T-cell (primary cell): ENCODE results near the gene SPHKAP. TPM values are rescaled to one million over a fixed set of nuclear protein-coding genes. Genes with fewer than 3 reads are reported as not detected.

Experiments used
- ATAC-seq, 4 experiments: fragments of 200-7000 bp in 3 of 4; fragments of 150-1000 bp in 1 of 4; cut with Tn5 transposase; replicated peaks in 1 of 4; 1 replicate in 3 of 4; 2 replicates in 1 of 4; pipeline ENCODE4 v1.10.0; 2021; ENCODE audit warnings: moderate library complexity in 3 of 4, mild to moderate bottlenecking in 2 of 4, moderate number of reproducible peaks in 1 of 4
- CTCF ChIA-PET, 2 donors: fragments of 300-600 bp; sonication (Branson Sonifier 250); formaldehyde crosslinking; loops; one replicate each; lab custom pipeline; 2022; ENCODE audit warnings: antibody characterized with exemption in 2 of 2; lab: Charles Lee
- POLR2A ChIA-PET, 2 donors: fragments of 300-600 bp; sonication (Branson Sonifier 250); formaldehyde crosslinking; loops; one replicate each; lab custom pipeline; 2022; ENCODE audit warnings: antibody characterized with exemption in 2 of 2; lab: Charles Lee
- DNase-seq, 35 experiments: peaks; one replicate each; pipeline versions ENCODE4 v3.0.0 to v3.0.0-alpha.2; 2013 to 2023
- H3K27ac ChIP-seq: one replicate; pipeline ENCODE4 v1.5.1; 2013; ENCODE audit warnings: low read length
- H3K27me3 ChIP-seq, 2 experiments: replicated peaks in 1 of 2; 1 replicate in 1 of 2; 2 replicates in 1 of 2; pipeline versions ENCODE4 v1.6.1 to v1.7.0; 2013; ENCODE audit warnings: low read length in 1 of 2, mixed read lengths in 1 of 2; ENCODE audit not compliant: control insufficient read depth in 2 of 2, insufficient read depth in 2 of 2; ENCODE audit errors: extremely low read depth in 1 of 2
- H3K36me3 ChIP-seq, 2 donors: 1 replicate in 1 of 2; 2 replicates in 1 of 2; pipeline versions ENCODE4 v1.6.1 to v1.7.0; 2013; ENCODE audit warnings: low read length in 1 of 2; ENCODE audit not compliant: control insufficient read depth in 2 of 2, insufficient read depth in 1 of 2; ENCODE audit errors: extremely low read depth in 1 of 2
- H3K4me1 ChIP-seq, 2 experiments: 1 replicate in 1 of 2; 2 replicates in 1 of 2; pipeline versions ENCODE4 v1.6.1 to v1.7.0; 2013; ENCODE audit warnings: low read length in 2 of 2, mixed read lengths in 1 of 2; ENCODE audit not compliant: insufficient read depth in 2 of 2, control insufficient read depth in 1 of 2; ENCODE audit errors: extremely low read depth in 1 of 2
- H3K4me3 ChIP-seq, 2 donors: 1 replicate in 1 of 2; 2 replicates in 1 of 2; pipeline versions ENCODE4 v1.5.1 to v1.7.0; 2013; ENCODE audit warnings: mild to moderate bottlenecking in 2 of 2, low read length in 1 of 2, moderate library complexity in 1 of 2; ENCODE audit not compliant: control insufficient read depth in 1 of 2; ENCODE audit errors: extremely low read depth in 1 of 2
- H3K9me3 ChIP-seq: 2 replicates; pipeline ENCODE4 v1.7.0; 2013
- H3K27ac Mint-ChIP-seq, 2 donors: one replicate each; pipeline ENCODE4 v1.8.0; 2020 to 2021; ENCODE audit warnings: mild to moderate bottlenecking in 2 of 2, mixed read lengths in 2 of 2
- H3K27me3 Mint-ChIP-seq, 2 donors: one replicate each; pipeline ENCODE4 v1.8.0; 2021 to 2022; ENCODE audit warnings: mixed read lengths in 2 of 2
- H3K36me3 Mint-ChIP-seq: one replicate; pipeline ENCODE4 v1.8.0; 2021; ENCODE audit warnings: mixed read lengths
- H3K4me1 Mint-ChIP-seq, 3 donors: one replicate each; pipeline ENCODE4 v1.8.0; 2020 to 2022; ENCODE audit warnings: mixed read lengths in 3 of 3, mild to moderate bottlenecking in 1 of 3
- H3K4me3 Mint-ChIP-seq, 3 donors: one replicate each; pipeline ENCODE4 v1.8.0; 2020 to 2022; ENCODE audit warnings: mild to moderate bottlenecking in 3 of 3, mixed read lengths in 3 of 3, moderate library complexity in 3 of 3
- H3K9me3 Mint-ChIP-seq, 3 donors: one replicate each; pipeline ENCODE4 v1.8.0; 2020 to 2022; ENCODE audit warnings: mixed read lengths in 3 of 3
- WGBS: methylation state at CpG from one replicate; pipeline ENCODE4 v1.1.5; 2013; ENCODE audit warnings: missing lambda C conversion rate; ENCODE audit not compliant: insufficient coverage; 5-methylcytosine and 5-hydroxymethylcytosine counted together
- total RNA-seq, 35 experiments: library from RNA in 6 of 35; stranded (reverse) in 6 of 35; fragments of 120-200 nt in 1 of 35; gene quantifications; one replicate each; pipeline versions ENCODE4 v1.2.1 to v1.2.4 and lab custom pipeline; 2013 to 2026

The SPHKAP gene
- total RNA-seq, 5 donors from 2014 or later (not counting 1 experiment from before 2014, with no cell fraction given), result not detected

DNA sequence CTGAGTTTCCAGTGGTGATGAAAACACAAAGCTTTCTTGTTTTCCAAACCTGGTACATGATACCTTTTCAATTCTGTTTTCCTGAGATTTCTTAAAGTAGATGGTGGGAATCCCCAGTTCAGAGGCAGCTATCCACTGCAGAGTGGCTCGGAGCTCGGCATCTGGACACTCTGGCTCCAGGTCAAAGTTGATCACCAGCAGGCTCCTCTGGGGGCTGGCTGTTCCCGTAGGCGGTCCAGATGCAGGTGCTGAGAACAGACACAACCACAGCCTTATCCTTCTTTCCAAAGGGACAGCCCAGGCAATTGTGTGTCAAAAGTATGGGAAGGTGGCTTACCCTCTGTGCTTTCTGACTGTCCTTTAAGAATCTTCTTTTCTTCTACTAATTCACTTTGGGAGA, 190.6 kb downstream of the SPHKAP start:
- ChIA-PET POLR2A (no interaction called here), CTCF (no interaction called here)
- Histone ChIP-seq H3K27ac (no peak overlapping the region), H3K4me1 (no peaks in the 10 kb centered on the region), H3K27me3 (no peaks in the 10 kb centered on the region), H3K9me3 (no peaks in the 10 kb centered on the region), H3K36me3 (no peaks in the 10 kb centered on the region), H3K4me3 (no peak overlapping the region)
- WGBS, result 100% methylated on average over 1 of the region's 4 CpGs
- no peak for ATAC-seq
- Mint-ChIP-seq H3K9me3 (no peaks in the 10 kb centered on the region), H3K4me3 (no peak overlapping the region), H3K4me1 (no peaks in the 10 kb centered on the region), H3K36me3 (no peaks in the 10 kb centered on the region), H3K27me3 (peaks cover 0 to 2% of the 10 kb centered on the region in 2 donors), H3K27ac (no peak overlapping the region)
- DNase-seq, result no peak

DNA sequence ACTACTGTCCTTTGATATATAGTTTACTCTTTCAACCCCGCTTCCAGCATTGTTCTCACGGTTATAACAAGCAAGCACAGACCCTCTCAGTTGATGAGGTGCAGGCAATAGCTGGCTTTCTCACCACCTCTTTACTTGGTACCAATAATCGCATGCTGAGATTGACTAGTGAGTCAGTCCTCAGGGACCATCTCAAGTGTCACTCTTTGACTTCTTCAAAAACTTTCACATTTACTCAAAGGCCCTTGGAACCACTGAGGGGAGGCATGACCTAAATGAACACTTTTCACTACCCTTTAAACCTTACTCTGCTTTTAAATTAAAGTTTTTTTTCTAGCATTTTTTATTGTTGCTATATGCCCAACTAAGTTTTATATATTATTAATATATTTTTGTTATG, 208.2 kb downstream of the SPHKAP start:
- WGBS, result 73% methylated on average over 2 of the region's 3 CpGs
- CTCF ChIA-PET, result no interaction called here
- DNase-seq (no peak), ATAC-seq (no peak)
- Histone ChIP-seq H3K9me3 (no peaks in the 10 kb centered on the region), H3K27me3 (no peaks in the 10 kb centered on the region), H3K27ac (no peak overlapping the region), H3K4me1 (no peaks in the 10 kb centered on the region), H3K36me3 (no peaks in the 10 kb centered on the region), H3K4me3 (no peak overlapping the region)
- peaks cover 0 to 8% of the 10 kb centered on the region in 2 donors for H3K27me3 Mint-ChIP-seq
- no peaks in the 10 kb centered on the region for H3K36me3 Mint-ChIP-seq
- H3K9me3 Mint-ChIP-seq, result peaks cover 0 to 13% (median 2%) of the 10 kb centered on the region in 3 donors
- H3K4me3 Mint-ChIP-seq, result no peak overlapping the region
- no peaks in the 10 kb centered on the region for H3K4me1 Mint-ChIP-seq
- POLR2A ChIA-PET, result no interaction called here
- H3K27ac Mint-ChIP-seq, result no peak overlapping the region

DNA sequence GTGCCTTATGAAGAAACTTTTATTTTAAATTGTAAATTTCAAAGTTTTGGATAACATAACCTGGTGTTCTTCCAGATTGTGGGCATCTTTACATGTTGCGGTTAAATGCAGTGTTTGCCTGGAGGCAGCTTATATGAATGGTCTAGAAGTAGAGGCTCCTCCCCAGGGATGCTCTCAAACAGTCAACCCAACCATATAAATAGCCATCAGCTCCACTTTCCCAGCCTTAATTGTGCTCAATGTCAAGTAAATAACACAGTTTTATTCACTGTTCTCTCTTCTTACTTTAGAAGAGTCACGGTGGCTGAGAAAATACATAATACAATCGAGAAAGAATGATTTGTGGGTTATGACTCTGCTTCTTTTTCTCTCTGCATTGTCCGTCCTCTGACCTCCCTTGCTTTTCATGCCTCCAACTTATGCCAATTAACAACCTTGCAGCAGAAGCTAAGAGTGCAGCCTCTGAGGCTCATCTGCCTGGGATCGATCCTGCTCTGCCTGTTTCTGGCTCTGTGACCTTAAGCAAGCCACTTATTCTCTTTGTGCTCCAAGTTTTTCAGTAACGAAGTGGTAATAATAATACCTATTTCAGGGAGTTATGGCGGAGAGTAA, 209.8 kb downstream of the SPHKAP start:
- DNase-seq (no peak), ATAC-seq (no peak)
- Histone ChIP-seq H3K27ac (no peak overlapping the region), H3K9me3 (no peaks in the 10 kb centered on the region), H3K27me3 (no peaks in the 10 kb centered on the region), H3K4me3 (no peak overlapping the region), H3K36me3 (no peaks in the 10 kb centered on the region), H3K4me1 (no peaks in the 10 kb centered on the region)
- no peak overlapping the region for H3K4me3 Mint-ChIP-seq
- CTCF ChIA-PET, result no interaction called here
- H3K4me1 Mint-ChIP-seq, result no peaks in the 10 kb centered on the region
- 82% methylated on average over 3 of the region's 7 CpGs for WGBS
- H3K36me3 Mint-ChIP-seq, result no peaks in the 10 kb centered on the region
- H3K27me3 Mint-ChIP-seq, result peaks cover 0 to 8% of the 10 kb centered on the region in 2 donors
- H3K27ac Mint-ChIP-seq, result no peak overlapping the region
- H3K9me3 Mint-ChIP-seq, result peaks cover 0 to 19% (median 5%) of the 10 kb centered on the region in 3 donors
- POLR2A ChIA-PET, result no interaction called here

DNA sequence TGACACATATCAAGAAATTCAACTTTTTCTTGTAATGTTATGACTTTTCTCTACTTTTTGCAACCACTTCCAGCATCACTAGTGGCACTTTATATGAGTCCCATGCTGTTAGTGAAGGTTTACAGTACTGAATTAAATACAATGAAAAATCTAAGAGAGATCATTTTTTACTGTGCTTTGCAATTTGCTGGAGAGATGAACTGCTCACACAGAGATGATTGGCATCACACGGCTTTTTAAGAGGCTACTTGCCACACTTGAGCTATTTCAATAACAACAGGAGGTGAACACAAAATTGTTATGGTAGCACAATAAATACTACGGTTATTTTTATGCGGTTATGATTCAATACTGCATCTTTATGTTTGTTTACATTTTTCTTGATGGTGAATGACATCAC, 221.2 kb downstream of the SPHKAP start:
- Mint-ChIP-seq H3K4me1 (no peaks in the 10 kb centered on the region), H3K27ac (no peak overlapping the region), H3K27me3 (peaks cover 0 to 2% of the 10 kb centered on the region in 2 donors), H3K36me3 (no peaks in the 10 kb centered on the region), H3K9me3 (peaks cover 0 to 10% (median 4%) of the 10 kb centered on the region in 3 donors), H3K4me3 (no peak overlapping the region)
- 100% methylated on average over 2 of the region's 3 CpGs for WGBS
- H3K27ac ChIP-seq, result no peak overlapping the region
- no peak for DNase-seq
- H3K36me3 ChIP-seq, result no peaks in the 10 kb centered on the region
- CTCF ChIA-PET, result interaction anchor here in 1 of 2 donors (0.6 kb wide), 1 partner anchor 722 kb away, joined by 3 read pairs; no protein-coding TSS in a partner anchor
- H3K4me3 ChIP-seq, result no peak overlapping the region
- no peaks in the 10 kb centered on the region for H3K27me3 ChIP-seq
- no peaks in the 10 kb centered on the region for H3K4me1 ChIP-seq
- POLR2A ChIA-PET, result no interaction called here
- H3K9me3 ChIP-seq, result no peaks in the 10 kb centered on the region
- no peak for ATAC-seq

DNA sequence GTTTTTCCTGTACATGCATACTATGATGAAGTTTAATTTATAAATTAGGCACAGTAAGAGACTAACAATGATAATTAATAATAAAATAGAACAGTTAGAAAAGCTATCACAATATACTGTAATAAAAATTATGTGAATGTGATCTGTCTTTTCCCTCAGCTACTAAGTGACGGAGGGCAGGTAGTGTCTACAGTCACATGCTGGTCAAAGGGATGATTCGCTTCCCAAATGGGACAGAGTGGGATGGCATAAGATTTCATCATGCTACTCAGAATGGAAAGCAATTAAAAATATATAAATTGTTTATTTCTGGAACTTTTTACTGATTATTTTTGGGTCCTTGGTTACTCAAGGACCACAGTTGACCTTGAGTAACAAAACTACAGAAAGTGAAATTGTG, 238.5 kb downstream of the SPHKAP start:
- no peaks in the 10 kb centered on the region for H3K9me3 ChIP-seq
- no peaks in the 10 kb centered on the region for H3K36me3 Mint-ChIP-seq

DNA sequence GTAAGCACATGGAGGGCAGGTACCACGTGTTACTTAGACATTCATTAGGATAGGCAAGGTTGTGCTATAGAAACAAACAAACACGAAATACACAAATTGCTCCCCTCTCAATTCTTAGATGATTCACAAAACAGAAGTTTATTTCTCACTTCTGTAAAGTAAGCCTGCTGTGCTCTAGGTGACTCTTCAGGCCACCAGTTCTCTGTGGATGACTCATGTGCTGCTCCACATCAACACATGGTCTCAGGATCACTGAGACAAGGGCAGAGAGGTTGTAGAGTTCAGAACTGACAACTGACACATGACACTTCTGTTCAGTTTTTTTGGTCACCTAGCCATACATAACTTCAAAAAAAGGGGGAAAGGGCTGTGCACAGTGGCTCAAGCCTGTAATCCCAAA, 239.5 kb downstream of the SPHKAP start:
- DNase-seq (no peak), ATAC-seq (no peak)
- CTCF ChIA-PET, result no interaction called here
- no peak overlapping the region for H3K4me3 Mint-ChIP-seq
- no peaks in the 10 kb centered on the region for H3K4me1 Mint-ChIP-seq
- no peaks in the 10 kb centered on the region for H3K36me3 Mint-ChIP-seq
- no peaks in the 10 kb centered on the region for H3K9me3 ChIP-seq
- H3K27me3 Mint-ChIP-seq, result peaks cover 3 to 5% of the 10 kb centered on the region in 2 donors
- no peaks in the 10 kb centered on the region for H3K27me3 ChIP-seq
- WGBS, result no CpG with 5 or more reads among the region's 2 CpGs
- H3K36me3 ChIP-seq, result no peaks in the 10 kb centered on the region
- POLR2A ChIA-PET, result interaction anchor here in 1 of 2 donors (0.7 kb wide), 1 partner anchor 12 kb away, joined by 7 read pairs; no protein-coding TSS in a partner anchor
- H3K4me1 ChIP-seq, result no peaks in the 10 kb centered on the region
- H3K27ac Mint-ChIP-seq, result no peak overlapping the region
- H3K27ac ChIP-seq, result no peak overlapping the region
- H3K4me3 ChIP-seq, result no peak overlapping the region
- peaks cover 0 to 3% (median 3%) of the 10 kb centered on the region in 3 donors for H3K9me3 Mint-ChIP-seq

More for the DNA sequence above, 238.5 kb downstream of the SPHKAP start:
- Mint-ChIP-seq H3K9me3 (peaks cover 0 to 3% (median 3%) of the 10 kb centered on the region in 3 donors), H3K27me3 (no peaks in the 10 kb centered on the region), H3K4me1 (no peaks in the 10 kb centered on the region), H3K27ac (no peak overlapping the region), H3K4me3 (no peak overlapping the region)
- no CpG with 5 or more reads among the region's 2 CpGs for WGBS
- no peaks in the 10 kb centered on the region for H3K4me1 ChIP-seq
- H3K27ac ChIP-seq, result no peak overlapping the region
- DNase-seq (no peak), ATAC-seq (no peak)
- POLR2A ChIA-PET, result interaction anchor here in 1 of 2 donors (0.7 kb wide), 1 partner anchor 11 kb away, joined by 7 read pairs; no protein-coding TSS in a partner anchor
- H3K36me3 ChIP-seq, result no peaks in the 10 kb centered on the region
- H3K4me3 ChIP-seq, result no peak overlapping the region
- CTCF ChIA-PET, result no interaction called here
- no peaks in the 10 kb centered on the region for H3K27me3 ChIP-seq
